Activated CD8-positive, alpha-beta memory T cell treated with anti-CD3 and anti-CD28 coated beads, Interleukin-2, amount 10 ng/mL, durations not matched to agents 7 days and 5 days (primary cell): ENCODE results near the gene BAG5. TPM values are rescaled to one million over a fixed set of nuclear protein-coding genes. Genes with fewer than 3 reads are reported as not detected.
"Not testable (repeated sequence)": the region's sequence is repeated elsewhere in the genome, so short reads cannot be mapped to it uniquely, and the experiment has no call there.

Experiments
- ATAC-seq: fragments of 150-1000 bp; cut with Tn5 transposase; one replicate; pipeline ENCODE4 v1.10.0; 2021; ENCODE audit warnings: moderate library complexity
- CTCF ChIA-PET: fragments of 350-600 bp; sonication (Branson Sonifier 250); formaldehyde crosslinking; loops from one replicate; lab custom pipeline; 2021; ENCODE audit warnings: antibody characterized with exemption; lab: Charles Lee
- DNase-seq: peaks from one replicate; pipeline ENCODE4 v3.0.0-alpha.2; 2020
- H3K27ac Mint-ChIP-seq: one replicate; pipeline ENCODE4 v1.8.0; 2021; ENCODE audit warnings: mild to moderate bottlenecking, mixed read lengths
- H3K27me3 Mint-ChIP-seq: one replicate; pipeline ENCODE4 v1.8.0; 2021; ENCODE audit warnings: mixed read lengths
- H3K36me3 Mint-ChIP-seq: one replicate; pipeline ENCODE4 v1.8.0; 2021; ENCODE audit warnings: mild to moderate bottlenecking, mixed read lengths
- H3K4me1 Mint-ChIP-seq: one replicate; pipeline ENCODE4 v1.8.0; 2021; ENCODE audit warnings: mixed read lengths
- H3K4me3 Mint-ChIP-seq: one replicate; pipeline ENCODE4 v1.8.0; 2021; ENCODE audit warnings: mild to moderate bottlenecking, moderate library complexity, mixed read lengths
- H3K9me3 Mint-ChIP-seq: one replicate; pipeline ENCODE4 v1.8.0; 2022; ENCODE audit warnings: low read depth, mixed read lengths
- total RNA-seq, 2 experiments: library from RNA; stranded (reverse); gene quantifications; one replicate each; pipeline ENCODE4 v1.2.3, GENCODE V29; 2021

The BAG5 gene, protein sequence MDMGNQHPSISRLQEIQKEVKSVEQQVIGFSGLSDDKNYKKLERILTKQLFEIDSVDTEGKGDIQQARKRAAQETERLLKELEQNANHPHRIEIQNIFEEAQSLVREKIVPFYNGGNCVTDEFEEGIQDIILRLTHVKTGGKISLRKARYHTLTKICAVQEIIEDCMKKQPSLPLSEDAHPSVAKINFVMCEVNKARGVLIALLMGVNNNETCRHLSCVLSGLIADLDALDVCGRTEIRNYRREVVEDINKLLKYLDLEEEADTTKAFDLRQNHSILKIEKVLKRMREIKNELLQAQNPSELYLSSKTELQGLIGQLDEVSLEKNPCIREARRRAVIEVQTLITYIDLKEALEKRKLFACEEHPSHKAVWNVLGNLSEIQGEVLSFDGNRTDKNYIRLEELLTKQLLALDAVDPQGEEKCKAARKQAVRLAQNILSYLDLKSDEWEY
- total RNA-seq, result 10 to 100 TPM; 29.9 to 32.3 TPM

GRCh38 chr14:103562429-103563225, at the start of gene BAG5, which contains the start of gene COA8:
BAG5 (minus strand) TSS chr14:103562657; CDS start chr14:103561164, 1,493 bp downstream.
COA8 (plus strand) TSS chr14:103562960; CDS start chr14:103563002, 42 bp downstream.
- Mint-ChIP-seq H3K36me3 (peaks cover 28% of the 10 kb centered on the region), H3K4me1 (peaks cover 59% of the 10 kb centered on the region), H3K4me3 (peak within 1 kb of the TSS; percentile 89), H3K9me3 (no peaks in the 10 kb centered on the region), H3K27ac (peak within 1 kb of the TSS; percentile 90), H3K27me3 (no peaks in the 10 kb centered on the region)
- ATAC-seq, result peak; percentile 85
- CTCF ChIA-PET, result interaction anchor here (1.2 to 2.0 kb wide), 4 partner anchors 9 to 44 kb away, joined by 3 to 5 read pairs (median 4); no protein-coding TSS in a partner anchor
- DNase-seq, result peak; percentile 92

- Mint-ChIP-seq H3K4me1 (peaks cover 16% of the 10 kb centered on the region), H3K27ac (no peak overlapping the region), H3K9me3 (peaks cover 5% of the 10 kb centered on the region), H3K36me3 (peaks cover 7% of the 10 kb centered on the region), H3K27me3 (peaks cover 29% of the 10 kb centered on the region), H3K4me3 (no peak overlapping the region)
- CTCF ChIA-PET, result no interaction called here
- DNase-seq (no peak), ATAC-seq (no peak)
These were observed 48.8 kb upstream of the BAG5 start for GRCh38 chr14:103611215-103611614.

- DNase-seq, H3K27ac Mint-ChIP-seq, H3K36me3 Mint-ChIP-seq, CTCF ChIA-PET, H3K9me3 Mint-ChIP-seq, ATAC-seq, H3K4me3 Mint-ChIP-seq: not testable (repeated sequence)
- peaks cover 24% of the 10 kb centered on the region for H3K4me1 Mint-ChIP-seq
- H3K27me3 Mint-ChIP-seq, result peaks cover 42% of the 10 kb centered on the region
These were observed 46.6 kb upstream of the BAG5 start for GRCh38 chr14:103609081-103609480.

GRCh38 chr14:103607822-103608221, 45.4 kb upstream of the BAG5 start:
- Mint-ChIP-seq H3K4me1 (peaks cover 24% of the 10 kb centered on the region), H3K36me3 (peaks cover 7% of the 10 kb centered on the region), H3K27me3 (peaks cover 42% of the 10 kb centered on the region), H3K27ac (peak overlapping the region; percentile 76), H3K9me3 (peaks cover 5% of the 10 kb centered on the region), H3K4me3 (no peak overlapping the region)
- no peak for DNase-seq
- ATAC-seq, result no peak
- CTCF ChIA-PET, result no interaction called here

DNA sequence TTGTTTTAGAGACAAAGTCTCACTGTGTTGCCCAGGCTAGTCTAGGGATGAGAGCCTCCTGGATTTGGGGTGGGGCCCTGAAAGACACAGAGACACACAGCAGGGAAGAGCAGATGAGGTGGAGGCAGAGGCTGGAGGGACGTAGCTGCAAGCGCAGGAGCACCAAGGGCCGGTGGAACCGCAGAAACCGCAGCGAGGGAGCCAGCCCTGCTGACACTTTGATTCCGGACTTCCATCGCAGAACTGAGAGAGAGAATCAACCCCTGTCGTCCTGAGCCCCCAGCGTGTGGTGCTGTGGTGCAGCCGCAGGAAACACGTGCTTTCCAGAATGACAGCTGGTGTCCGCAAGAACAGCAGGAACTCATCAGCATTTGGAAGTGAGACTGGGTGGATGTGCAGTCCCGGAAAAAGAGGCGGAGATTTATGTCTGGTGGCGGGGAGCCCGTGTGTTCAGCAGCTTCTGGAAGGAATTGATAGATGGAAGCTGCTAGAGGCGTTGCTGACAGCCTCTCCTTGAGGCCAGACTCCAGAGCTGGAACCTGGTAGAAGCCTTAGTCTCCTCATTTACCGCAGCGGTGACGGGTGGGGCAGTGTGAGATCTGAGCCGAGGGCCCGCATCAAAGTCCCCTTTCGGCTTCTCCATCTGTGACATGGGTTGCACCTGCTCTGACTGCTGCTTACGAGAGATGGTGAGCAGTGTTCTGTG, 44.7 kb upstream of the BAG5 start:
- Mint-ChIP-seq H3K36me3 (peaks cover 7% of the 10 kb centered on the region), H3K4me1 (peaks cover 24% of the 10 kb centered on the region), H3K9me3 (peaks cover 5% of the 10 kb centered on the region), H3K4me3 (peak overlapping the region; percentile 50), H3K27me3 (peaks cover 42% of the 10 kb centered on the region), H3K27ac (peak overlapping the region; percentile 76)
- CTCF ChIA-PET, result interaction anchor here (0.5 to 0.8 kb wide), 3 partner anchors 12 to 59 kb away, joined by 3 to 4 read pairs (median 3); no protein-coding TSS in a partner anchor
- ATAC-seq, result peak; percentile 84
- peak; percentile 89 for DNase-seq

DNA sequence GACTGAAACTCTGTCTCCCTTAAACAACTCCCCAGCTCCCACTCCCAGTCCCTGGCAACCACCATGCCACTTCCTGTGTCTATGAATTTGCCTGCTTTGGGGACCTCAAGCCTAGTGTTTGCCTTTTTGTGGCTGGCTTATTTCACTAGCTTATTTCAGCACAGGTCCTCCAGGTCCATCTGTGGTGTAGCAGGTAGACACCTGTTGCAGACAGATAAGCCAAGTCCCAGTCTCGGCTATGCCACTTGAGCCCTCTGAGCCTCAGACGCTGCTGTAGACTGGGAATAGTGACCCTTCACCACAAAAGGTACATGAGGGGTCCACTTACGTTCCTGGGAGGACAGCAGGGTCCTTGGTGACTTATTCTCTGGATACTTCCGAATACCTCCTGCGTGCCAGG, 42.2 kb upstream of the BAG5 start:
- DNase-seq, result no peak
- no peak overlapping the region for H3K4me3 Mint-ChIP-seq
- H3K36me3 Mint-ChIP-seq, result peaks cover 2% of the 10 kb centered on the region
- H3K4me1 Mint-ChIP-seq, result peaks cover 24% of the 10 kb centered on the region
- CTCF ChIA-PET, result no interaction called here
- no peak for ATAC-seq
- H3K9me3 Mint-ChIP-seq, result no peaks in the 10 kb centered on the region
- H3K27me3 Mint-ChIP-seq, result peaks cover 42% of the 10 kb centered on the region
- H3K27ac Mint-ChIP-seq, result no peak overlapping the region

GRCh38 chr14:103600503-103600902, 38.0 kb upstream of the BAG5 start:
- Mint-ChIP-seq H3K4me3 (no peak overlapping the region), H3K4me1 (peaks cover 7% of the 10 kb centered on the region), H3K27me3 (peaks cover 6% of the 10 kb centered on the region), H3K36me3 (no peaks in the 10 kb centered on the region), H3K9me3 (no peaks in the 10 kb centered on the region), H3K27ac (no peak overlapping the region)
- DNase-seq (no peak), ATAC-seq (no peak)
- CTCF ChIA-PET, result no interaction called here

DNA sequence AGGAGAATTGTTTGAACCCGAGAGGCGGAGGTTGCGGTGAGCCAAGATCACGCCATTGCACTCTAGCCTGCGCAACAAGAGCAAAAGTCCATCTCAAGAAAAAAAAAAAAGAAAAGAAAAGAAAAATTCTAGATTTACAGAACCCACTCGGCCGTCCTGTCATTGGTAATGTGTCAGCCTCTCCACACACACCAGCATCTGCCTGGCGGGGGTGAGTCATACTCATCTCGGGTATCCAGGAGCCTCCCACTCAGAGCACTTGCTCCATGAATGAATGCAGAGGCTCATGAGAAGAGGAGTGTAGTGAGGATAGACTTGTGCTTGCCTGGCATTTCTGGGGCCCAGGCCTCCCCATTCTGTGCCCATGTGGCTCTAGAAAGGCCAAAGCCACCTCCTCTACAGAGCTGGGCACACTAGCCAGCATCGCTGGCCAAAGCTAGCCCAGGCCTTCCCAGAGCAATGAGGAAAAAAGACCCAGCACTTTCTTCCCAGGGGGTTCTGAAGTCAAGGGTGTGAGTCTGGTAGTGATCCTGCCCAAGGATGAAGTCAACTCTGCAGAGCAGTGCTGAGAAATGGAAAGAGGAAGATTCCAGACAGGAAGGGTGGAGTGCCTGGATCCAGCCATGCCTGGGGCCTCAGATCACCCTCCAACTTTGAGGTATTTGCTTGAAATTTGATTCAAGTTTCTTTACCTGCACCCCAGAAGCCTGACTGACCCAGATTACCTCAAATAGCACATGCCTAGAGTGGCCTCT, 35.3 kb upstream of the BAG5 start:
- Mint-ChIP-seq H3K27ac (no peak overlapping the region), H3K36me3 (no peaks in the 10 kb centered on the region), H3K27me3 (no peaks in the 10 kb centered on the region), H3K4me1 (peaks cover 16% of the 10 kb centered on the region), H3K4me3 (no peak overlapping the region), H3K9me3 (no peaks in the 10 kb centered on the region)
- DNase-seq, result no peak
- no peak for ATAC-seq
- CTCF ChIA-PET, result no interaction called here

GRCh38 chr14:103594265-103594664, 31.8 kb upstream of the BAG5 start:
- H3K27ac Mint-ChIP-seq, result peak overlapping the region; percentile 11
- no peaks in the 10 kb centered on the region for H3K9me3 Mint-ChIP-seq
- no peak for ATAC-seq
- no peaks in the 10 kb centered on the region for H3K36me3 Mint-ChIP-seq
- no peaks in the 10 kb centered on the region for H3K27me3 Mint-ChIP-seq
- H3K4me1 Mint-ChIP-seq, result peaks cover 16% of the 10 kb centered on the region
- DNase-seq, result no peak
- H3K4me3 Mint-ChIP-seq, result no peak overlapping the region
- CTCF ChIA-PET, result interaction anchor here (0.7 kb wide), 1 partner anchor 24 kb away, joined by 3 read pairs; no protein-coding TSS in a partner anchor

DNA sequence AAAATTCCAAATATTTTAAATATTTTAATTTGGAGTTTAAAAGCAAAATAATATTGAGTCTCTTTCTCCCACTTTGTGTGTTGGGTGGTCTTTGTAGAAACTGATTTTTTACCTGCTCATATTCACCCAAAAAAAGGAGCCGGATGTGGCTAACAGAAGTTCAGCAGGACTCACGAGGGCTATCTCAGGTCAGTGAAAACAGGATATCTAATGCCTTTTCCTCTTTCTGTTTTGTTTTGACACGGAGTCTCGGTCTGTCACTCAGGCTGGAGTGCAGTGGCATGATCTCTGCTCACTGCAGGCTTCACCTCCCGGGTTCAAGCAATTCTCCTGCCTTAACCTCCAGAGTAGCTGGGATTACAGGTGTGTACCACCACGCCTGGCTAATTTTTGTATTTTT, 31.1 kb upstream of the BAG5 start:
- Mint-ChIP-seq H3K4me3 (no peak overlapping the region), H3K4me1 (peaks cover 16% of the 10 kb centered on the region), H3K36me3 (no peaks in the 10 kb centered on the region), H3K9me3 (no peaks in the 10 kb centered on the region), H3K27me3 (no peaks in the 10 kb centered on the region), H3K27ac (peak overlapping the region; percentile 69)
- DNase-seq, result peak; percentile 63
- CTCF ChIA-PET, result no interaction called here
- ATAC-seq, result peak; percentile 97

- DNase-seq, result no peak
- CTCF ChIA-PET, result no interaction called here
- Mint-ChIP-seq H3K36me3 (no peaks in the 10 kb centered on the region), H3K4me1 (no peaks in the 10 kb centered on the region), H3K27ac (no peak overlapping the region), H3K4me3 (no peak overlapping the region), H3K27me3 (no peaks in the 10 kb centered on the region), H3K9me3 (no peaks in the 10 kb centered on the region)
- no peak for ATAC-seq
These were observed 22.0 kb upstream of the BAG5 start for GRCh38 chr14:103584326-103584915.

DNA sequence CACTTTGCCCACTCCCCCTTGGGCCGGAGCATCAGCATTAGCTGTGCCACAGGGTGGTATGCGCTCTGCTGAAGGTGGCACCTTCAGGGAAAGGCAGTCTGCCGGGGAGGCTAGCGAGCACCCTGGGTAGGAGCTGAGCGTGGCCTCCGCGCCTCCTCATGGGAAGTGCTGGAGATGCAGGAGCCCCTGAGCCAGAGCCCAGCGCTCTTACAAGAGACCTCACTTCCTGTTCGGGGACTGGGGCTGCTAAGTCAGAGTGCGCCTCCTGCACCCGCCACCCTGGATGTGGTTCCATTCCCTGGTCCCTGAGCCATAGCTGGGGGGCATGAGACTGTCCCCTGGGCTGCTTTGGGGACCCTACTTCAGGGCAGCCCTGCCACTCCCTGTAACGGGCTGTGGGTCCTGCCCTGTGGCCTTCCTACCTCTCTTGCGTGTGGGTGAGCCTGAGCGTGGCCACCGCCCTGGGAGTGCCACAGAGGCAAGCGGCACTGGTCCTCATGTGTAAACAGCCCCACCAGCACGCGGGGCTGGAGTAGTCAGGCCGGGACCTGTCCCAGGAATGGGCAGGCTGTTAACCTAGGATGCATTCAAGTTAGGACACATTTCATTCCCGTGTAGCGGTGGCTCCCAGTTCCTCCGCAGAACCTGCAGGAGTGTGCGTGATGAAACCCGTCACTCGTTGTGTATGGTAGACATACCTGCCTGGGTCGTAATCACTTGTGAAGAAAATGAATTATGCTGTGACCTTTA, 19.7 kb upstream of the BAG5 start:
- DNase-seq, result no peak
- no peaks in the 10 kb centered on the region for H3K4me1 Mint-ChIP-seq
- H3K4me3 Mint-ChIP-seq, result no peak overlapping the region
- no peaks in the 10 kb centered on the region for H3K9me3 Mint-ChIP-seq
- no peak for ATAC-seq
- CTCF ChIA-PET, result no interaction called here
- H3K27ac Mint-ChIP-seq, result no peak overlapping the region
- no peaks in the 10 kb centered on the region for H3K36me3 Mint-ChIP-seq
- H3K27me3 Mint-ChIP-seq, result no peaks in the 10 kb centered on the region
